Ishikawa (cell line): Measurements from ENCODE around the gene CGB3.

ENCODE experiments used
- EGR1 ChIP-seq: IDR thresholded peaks from 2 replicates; pipeline ENCODE4 v1.6.1; 2012
- EP300 ChIP-seq: IDR thresholded peaks from 2 replicates; pipeline ENCODE4 v1.6.1; 2012; ENCODE audit warnings: borderline replicate concordance
- NFIC ChIP-seq: IDR thresholded peaks from 2 replicates; pipeline ENCODE4 v1.6.1; 2012
- RAD21 ChIP-seq: IDR thresholded peaks from 2 replicates; pipeline ENCODE4 v1.6.1; 2012; ENCODE audit warnings: low read depth
- TAF1 ChIP-seq: IDR thresholded peaks from 2 replicates; pipeline ENCODE4 v1.6.1; 2012; ENCODE audit warnings: low read depth, mild to moderate bottlenecking
- YY1 ChIP-seq: IDR thresholded peaks from 2 replicates; pipeline ENCODE4 v1.6.1; 2012; ENCODE audit warnings: low read depth
- TF ChIP-seq, protein P1 (sequence below): IDR thresholded peaks from 2 replicates; pipeline ENCODE4 v1.6.1; 2012
- TF ChIP-seq, protein P2 (sequence below): IDR thresholded peaks from 2 replicates; pipeline ENCODE4 v1.6.1; 2012; ENCODE audit warnings: low read depth, mild to moderate bottlenecking

DNA sequence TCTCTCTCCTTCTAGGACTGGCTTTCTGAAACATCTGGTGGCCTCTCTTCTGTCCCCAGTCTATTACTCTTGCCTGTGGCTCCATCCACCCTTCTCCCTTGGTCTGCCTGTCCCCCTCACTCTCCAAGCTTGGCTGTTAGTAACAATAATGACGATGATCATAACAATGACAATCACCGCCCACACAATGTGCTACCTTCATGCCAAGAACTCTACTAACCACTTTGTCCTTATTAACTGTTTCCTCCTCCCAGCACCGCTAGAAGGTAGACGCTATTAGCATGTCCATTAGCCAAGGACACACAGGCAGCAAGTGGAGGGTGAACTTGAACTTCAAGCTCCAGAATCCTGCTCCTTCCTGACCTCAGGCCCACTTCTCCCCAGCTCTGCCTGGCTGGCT lies 33.7 kb downstream of the CGB3 start:
- TF ChIP-seq EGR1 (no peak), RAD21 (no peak), NFIC (no peak), EP300 (no peak), TAF1 (no peak), YY1 (no peak)
- TF ChIP-seq, protein P1, sequence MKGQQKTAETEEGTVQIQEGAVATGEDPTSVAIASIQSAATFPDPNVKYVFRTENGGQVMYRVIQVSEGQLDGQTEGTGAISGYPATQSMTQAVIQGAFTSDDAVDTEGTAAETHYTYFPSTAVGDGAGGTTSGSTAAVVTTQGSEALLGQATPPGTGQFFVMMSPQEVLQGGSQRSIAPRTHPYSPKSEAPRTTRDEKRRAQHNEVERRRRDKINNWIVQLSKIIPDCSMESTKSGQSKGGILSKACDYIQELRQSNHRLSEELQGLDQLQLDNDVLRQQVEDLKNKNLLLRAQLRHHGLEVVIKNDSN, result no peak
- TF ChIP-seq, protein P2, sequence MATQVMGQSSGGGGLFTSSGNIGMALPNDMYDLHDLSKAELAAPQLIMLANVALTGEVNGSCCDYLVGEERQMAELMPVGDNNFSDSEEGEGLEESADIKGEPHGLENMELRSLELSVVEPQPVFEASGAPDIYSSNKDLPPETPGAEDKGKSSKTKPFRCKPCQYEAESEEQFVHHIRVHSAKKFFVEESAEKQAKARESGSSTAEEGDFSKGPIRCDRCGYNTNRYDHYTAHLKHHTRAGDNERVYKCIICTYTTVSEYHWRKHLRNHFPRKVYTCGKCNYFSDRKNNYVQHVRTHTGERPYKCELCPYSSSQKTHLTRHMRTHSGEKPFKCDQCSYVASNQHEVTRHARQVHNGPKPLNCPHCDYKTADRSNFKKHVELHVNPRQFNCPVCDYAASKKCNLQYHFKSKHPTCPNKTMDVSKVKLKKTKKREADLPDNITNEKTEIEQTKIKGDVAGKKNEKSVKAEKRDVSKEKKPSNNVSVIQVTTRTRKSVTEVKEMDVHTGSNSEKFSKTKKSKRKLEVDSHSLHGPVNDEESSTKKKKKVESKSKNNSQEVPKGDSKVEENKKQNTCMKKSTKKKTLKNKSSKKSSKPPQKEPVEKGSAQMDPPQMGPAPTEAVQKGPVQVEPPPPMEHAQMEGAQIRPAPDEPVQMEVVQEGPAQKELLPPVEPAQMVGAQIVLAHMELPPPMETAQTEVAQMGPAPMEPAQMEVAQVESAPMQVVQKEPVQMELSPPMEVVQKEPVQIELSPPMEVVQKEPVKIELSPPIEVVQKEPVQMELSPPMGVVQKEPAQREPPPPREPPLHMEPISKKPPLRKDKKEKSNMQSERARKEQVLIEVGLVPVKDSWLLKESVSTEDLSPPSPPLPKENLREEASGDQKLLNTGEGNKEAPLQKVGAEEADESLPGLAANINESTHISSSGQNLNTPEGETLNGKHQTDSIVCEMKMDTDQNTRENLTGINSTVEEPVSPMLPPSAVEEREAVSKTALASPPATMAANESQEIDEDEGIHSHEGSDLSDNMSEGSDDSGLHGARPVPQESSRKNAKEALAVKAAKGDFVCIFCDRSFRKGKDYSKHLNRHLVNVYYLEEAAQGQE, result no peak
